B cell (primary cell): Measurements from ENCODE around the gene SNRPD1. TPM values are rescaled to one million over a fixed set of nuclear protein-coding genes. Genes with fewer than 3 reads are reported as not detected.

Source experiments
- ATAC-seq: fragments of 200-7000 bp; cut with Tn5 transposase; one replicate; pipeline ENCODE4 v1.10.0; 2021; ENCODE audit warnings: low read depth, mild to moderate bottlenecking, moderate number of reproducible peaks, moderate library complexity
- CTCF ChIA-PET: fragments of 350-600 bp; sonication (Branson Sonifier 250); formaldehyde crosslinking; loops from one replicate; lab custom pipeline; 2021; ENCODE audit warnings: antibody characterized with exemption, inconsistent platforms; lab: Charles Lee
- POLR2A ChIA-PET: fragments of 350-600 bp; sonication (Branson Sonifier 250); formaldehyde crosslinking; loops from one replicate; lab custom pipeline; 2021; ENCODE audit warnings: antibody characterized with exemption; lab: Charles Lee
- DNase-seq: peaks from one replicate; pipeline ENCODE4 v3.0.0; 2013
- H2AFZ ChIP-seq: 2 replicates; pipeline ENCODE4 v1.6.1; 2012; ENCODE audit warnings: mild to moderate bottlenecking, low read depth, low read length; ENCODE audit not compliant: insufficient read depth, poor library complexity, severe bottlenecking
- H3K27ac ChIP-seq, 2 donors: 1 replicate in 1 of 2; 2 replicates in 1 of 2; pipeline ENCODE4 v1.5.1; 2012 to 2013; ENCODE audit warnings: low read length in 2 of 2, mild to moderate bottlenecking in 2 of 2, moderate library complexity in 1 of 2
- H3K27me3 ChIP-seq, 4 experiments: fragments of 200-600 bp in 1 of 4; sonication (generic) in 1 of 4; replicated peaks in 1 of 4; 1 replicate in 2 of 4; 2 replicates in 2 of 4; pipeline versions ENCODE4 v1.6.1 to v1.7.0; 2013 to 2016; ENCODE audit warnings: low read length in 3 of 4, mild to moderate bottlenecking in 2 of 4, mixed read lengths in 1 of 4, moderate library complexity in 1 of 4; ENCODE audit not compliant: insufficient read depth in 4 of 4, control insufficient read depth in 3 of 4; ENCODE audit errors: control extremely low read depth in 1 of 4
- H3K36me3 ChIP-seq, 2 experiments: replicated peaks in 1 of 2; 1 replicate in 1 of 2; 2 replicates in 1 of 2; pipeline versions ENCODE4 v1.6.1 to v1.7.1; 2013; ENCODE audit warnings: low read length in 1 of 2; ENCODE audit not compliant: insufficient read depth in 2 of 2, control insufficient read depth in 1 of 2; ENCODE audit errors: control extremely low read depth in 1 of 2, extremely low read depth in 1 of 2
- H3K4me1 ChIP-seq, 2 donors: fragments of 200-600 bp in 1 of 2; sonication (generic) in 1 of 2; 1 replicate in 1 of 2; 2 replicates in 1 of 2; pipeline versions ENCODE4 v1.5.1 to v1.6.1; 2013 to 2017; ENCODE audit warnings: low read length in 2 of 2; ENCODE audit not compliant: control insufficient read depth in 2 of 2, insufficient read depth in 2 of 2
- H3K4me2 ChIP-seq: replicated peaks from 2 replicates; pipeline ENCODE3; 2012; ENCODE audit warnings: mild to moderate bottlenecking, low read depth, low read length; ENCODE audit not compliant: poor library complexity, severe bottlenecking
- H3K4me3 ChIP-seq, 5 experiments: fragments of 200-600 bp in 1 of 5; sonication (generic) in 1 of 5; 1 replicate in 3 of 5; 2 replicates in 2 of 5; pipeline versions ENCODE4 v1.5.1 to v1.7.0; 2011 to 2016; ENCODE audit warnings: low read length in 4 of 5, mild to moderate bottlenecking in 4 of 5, low read depth in 2 of 5, control low read depth in 1 of 5, moderate library complexity in 1 of 5; ENCODE audit not compliant: insufficient read depth in 1 of 5; ENCODE audit errors: control extremely low read depth in 1 of 5, extremely low read depth in 1 of 5
- H3K79me2 ChIP-seq: fragments of 200-600 bp; sonication (generic); one replicate; pipeline ENCODE4 v1.6.0; 2016; ENCODE audit warnings: low read length; ENCODE audit not compliant: control insufficient read depth, insufficient read depth
- H3K9ac ChIP-seq: fragments of 200-600 bp; sonication (generic); 2 replicates; pipeline ENCODE4 v1.6.1; 2017; ENCODE audit warnings: mild to moderate bottlenecking, low read length, moderate library complexity
- H3K9me3 ChIP-seq, 3 donors: one replicate each; pipeline versions ENCODE4 v1.6.1 to v1.7.1; 2013; ENCODE audit warnings: low read length in 2 of 3; ENCODE audit not compliant: control insufficient read depth in 2 of 3, insufficient read depth in 1 of 3; ENCODE audit errors: control extremely low read depth in 1 of 3
- H4K20me1 ChIP-seq: 2 replicates; pipeline ENCODE4 v1.6.0; 2012; ENCODE audit warnings: mild to moderate bottlenecking, low read length; ENCODE audit not compliant: insufficient read depth, control insufficient read depth, poor library complexity, severe bottlenecking
- H3K27ac Mint-ChIP-seq: one replicate; pipeline ENCODE4 v1.8.0; 2021; ENCODE audit warnings: mixed read lengths
- H3K27me3 Mint-ChIP-seq: one replicate; pipeline ENCODE4 v1.8.0; 2021; ENCODE audit warnings: mixed read lengths
- H3K4me1 Mint-ChIP-seq: one replicate; pipeline ENCODE4 v1.8.0; 2021; ENCODE audit warnings: mixed read lengths
- H3K4me3 Mint-ChIP-seq: one replicate; pipeline ENCODE4 v1.8.0; 2021; ENCODE audit warnings: mixed read lengths
- H3K9me3 Mint-ChIP-seq: one replicate; pipeline ENCODE4 v1.8.0; 2022; ENCODE audit warnings: mixed read lengths; ENCODE audit not compliant: insufficient read depth
- EZH2 ChIP-seq: IDR thresholded peaks from 2 replicates; pipeline ENCODE4 v1.6.1; 2012; ENCODE audit warnings: borderline replicate concordance, low read depth, mild to moderate bottlenecking, moderate library complexity, low read length; ENCODE audit not compliant: insufficient read depth, poor library complexity, severe bottlenecking
- WGBS: methylation state at CpG from one replicate; pipeline ENCODE4 v1.1.5; 2013; ENCODE audit warnings: missing lambda C conversion rate; ENCODE audit not compliant: insufficient coverage; 5-methylcytosine and 5-hydroxymethylcytosine counted together
- intact Hi-C: fragments of 100-400 bp; cut with micrococcal nuclease; formaldehyde crosslinking; loops from one replicate; pipeline ENCODE4 v1.10.0; 2022
- polyA plus RNA-seq: library from polyadenylated mRNA; depleted of rRNA; stranded (reverse); fragments of >200 nt; gene quantifications from 2 replicates; pipeline ENCODE4 v1.2.3, GENCODE V29; 2012
- total RNA-seq, 2 donors: library from RNA; stranded (reverse); fragments of 120-200 nt in 1 of 2; gene quantifications; 1 replicate in 1 of 2; 2 replicates in 1 of 2; pipeline versions ENCODE4 v1.2.3 to v1.2.4, GENCODE V29; 2013 to 2022
- TF ChIP-seq, protein P1 (sequence below): fragments of 200-600 bp; IDR thresholded peaks from one replicate; pipeline ENCODE4 v1.8.0; 2022; ENCODE audit warnings: antibody characterized with exemption, mild to moderate bottlenecking

SNRPD1 gene
- total and polyA plus RNA-seq, 2 donors (not counting 1 experiment from before 2014, with no cell fraction given): 3.0 to 23.9 TPM

DNA sequence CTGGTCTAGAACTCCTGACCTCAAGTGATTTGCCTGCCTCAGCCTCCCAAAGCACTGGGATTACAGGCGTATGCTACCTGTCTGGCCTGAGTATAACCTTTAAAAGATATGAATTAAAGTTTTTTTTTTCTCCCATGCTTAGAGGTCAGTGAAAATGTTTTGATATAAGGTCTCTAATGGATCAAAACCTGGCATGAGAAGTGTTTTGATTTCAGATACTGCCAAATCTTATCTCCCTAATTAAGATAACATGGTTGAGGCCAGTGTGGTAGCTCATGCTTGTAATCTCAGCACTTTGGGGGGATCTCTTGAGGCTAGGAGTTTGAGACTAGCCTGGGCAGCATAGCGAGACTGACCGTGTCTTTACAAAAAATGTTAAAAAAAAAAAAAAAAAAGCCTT lies 41.2 kb downstream of the SNRPD1 start:
- Histone ChIP-seq H3K27ac (no peak overlapping the region), H3K79me2 (no peaks in the 10 kb centered on the region), H4K20me1 (no peaks in the 10 kb centered on the region), H3K27me3 (no peaks in the 10 kb centered on the region), H3K36me3 (peaks cover 6 to 7% of the 10 kb centered on the region in 2 experiments), H3K9me3 (peaks cover 0 to 3% (median 0%) of the 10 kb centered on the region in 3 donors), H2AFZ (no peak overlapping the region), H3K4me3 (no peak overlapping the region), H3K9ac (no peak overlapping the region), H3K4me2 (no peak overlapping the region), H3K4me1 (no peaks in the 10 kb centered on the region)
- ATAC-seq: no peak
- CTCF ChIA-PET: no interaction called here
- Mint-ChIP-seq H3K4me3 (no peak overlapping the region), H3K9me3 (no peaks in the 10 kb centered on the region), H3K27me3 (no peaks in the 10 kb centered on the region), H3K27ac (no peak overlapping the region), H3K4me1 (no peaks in the 10 kb centered on the region)
- no peak for TF ChIP-seq EZH2
- TF ChIP-seq, protein P1, sequence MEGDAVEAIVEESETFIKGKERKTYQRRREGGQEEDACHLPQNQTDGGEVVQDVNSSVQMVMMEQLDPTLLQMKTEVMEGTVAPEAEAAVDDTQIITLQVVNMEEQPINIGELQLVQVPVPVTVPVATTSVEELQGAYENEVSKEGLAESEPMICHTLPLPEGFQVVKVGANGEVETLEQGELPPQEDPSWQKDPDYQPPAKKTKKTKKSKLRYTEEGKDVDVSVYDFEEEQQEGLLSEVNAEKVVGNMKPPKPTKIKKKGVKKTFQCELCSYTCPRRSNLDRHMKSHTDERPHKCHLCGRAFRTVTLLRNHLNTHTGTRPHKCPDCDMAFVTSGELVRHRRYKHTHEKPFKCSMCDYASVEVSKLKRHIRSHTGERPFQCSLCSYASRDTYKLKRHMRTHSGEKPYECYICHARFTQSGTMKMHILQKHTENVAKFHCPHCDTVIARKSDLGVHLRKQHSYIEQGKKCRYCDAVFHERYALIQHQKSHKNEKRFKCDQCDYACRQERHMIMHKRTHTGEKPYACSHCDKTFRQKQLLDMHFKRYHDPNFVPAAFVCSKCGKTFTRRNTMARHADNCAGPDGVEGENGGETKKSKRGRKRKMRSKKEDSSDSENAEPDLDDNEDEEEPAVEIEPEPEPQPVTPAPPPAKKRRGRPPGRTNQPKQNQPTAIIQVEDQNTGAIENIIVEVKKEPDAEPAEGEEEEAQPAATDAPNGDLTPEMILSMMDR: no peak
- no peak for DNase-seq
- intact Hi-C loops: no loop called here
- WGBS: 94% methylated on average over 2 of the region's 3 CpGs
- POLR2A ChIA-PET: no interaction called here

DNA sequence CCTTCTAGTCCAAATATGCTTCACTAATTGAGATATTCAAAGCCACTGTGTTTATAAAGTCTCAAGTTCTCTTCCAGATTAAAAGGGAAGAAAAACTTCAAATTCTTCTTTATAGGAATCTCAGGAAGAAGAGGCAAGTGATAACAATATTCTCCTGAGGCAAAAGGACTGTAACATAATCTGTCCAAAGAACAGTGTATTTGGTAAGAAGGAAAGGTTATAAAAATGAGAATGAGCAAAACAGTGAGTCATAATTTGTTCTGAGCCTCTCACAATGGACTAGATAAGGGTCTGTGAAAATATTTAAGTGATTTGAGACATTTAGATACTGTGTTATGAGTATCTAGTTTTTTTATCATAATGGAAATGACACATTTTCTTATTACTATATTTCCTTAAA lies 44.3 kb downstream of the SNRPD1 start:
- H3K27ac ChIP-seq: no peak overlapping the region
- Mint-ChIP-seq H3K4me3 (no peak overlapping the region), H3K9me3 (no peaks in the 10 kb centered on the region), H3K27ac (no peak overlapping the region), H3K4me1 (no peaks in the 10 kb centered on the region), H3K27me3 (no peaks in the 10 kb centered on the region)
- peaks cover 3 to 6% of the 10 kb centered on the region in 2 experiments for H3K36me3 ChIP-seq
- no peak overlapping the region for H2AFZ ChIP-seq
- CTCF ChIA-PET: no interaction called here
- no peaks in the 10 kb centered on the region for H4K20me1 ChIP-seq
- no peak overlapping the region for H3K9ac ChIP-seq
- no peaks in the 10 kb centered on the region for H3K27me3 ChIP-seq
- ATAC-seq: no peak
- DNase-seq: no peak
- POLR2A ChIA-PET: no interaction called here
- no peaks in the 10 kb centered on the region for H3K79me2 ChIP-seq
- TF ChIP-seq, protein P1: no peak
- no peak for TF ChIP-seq EZH2
- H3K4me2 ChIP-seq: no peak overlapping the region
- H3K9me3 ChIP-seq: peaks cover 0 to 3% (median 0%) of the 10 kb centered on the region in 3 donors
- no peak overlapping the region for H3K4me3 ChIP-seq
- intact Hi-C loops: no loop called here
- H3K4me1 ChIP-seq: no peaks in the 10 kb centered on the region
